Measurements from ENCODE around the gene MARCHF3. TPM values are rescaled to one million over a fixed set of nuclear protein-coding genes. Genes with fewer than 3 reads are reported as not detected.

The MARCHF3 gene
- total and polyA plus RNA-seq, 2 donors (not counting 3 experiments of a cell fraction or from before 2014, with no cell fraction given) = 31.9 to 35.0 TPM

DNA sequence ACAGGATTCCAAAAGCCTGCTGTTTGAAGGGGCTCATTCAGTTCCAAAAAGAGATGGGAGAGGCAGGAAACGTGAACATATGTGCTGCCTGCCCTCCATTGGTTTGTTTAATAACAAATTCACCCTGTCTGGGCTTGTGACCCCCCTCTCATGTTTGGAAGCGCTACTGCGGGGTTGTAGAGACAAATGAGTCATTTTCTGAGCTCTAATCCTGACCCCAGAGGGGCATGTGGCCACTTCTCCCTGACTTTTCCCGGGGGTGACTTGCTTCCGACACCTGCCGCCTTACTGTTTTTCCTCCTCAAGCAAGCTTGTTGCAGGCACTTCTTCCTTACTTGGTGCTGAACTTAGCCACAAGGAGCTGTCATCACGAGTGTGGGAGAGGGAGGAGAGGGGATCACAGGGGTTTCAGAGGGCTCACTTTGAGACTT lies 177.5 kb downstream of the MARCHF3 start:
- no peak overlapping the region for H3K9ac ChIP-seq (replicated peaks; ENCODE audit: extremely low read depth, insufficient read depth, low read length)
- H3K9me3 ChIP-seq (replicated peaks; ENCODE audit: control insufficient read depth, insufficient read depth, low read length) = no peaks in the 10 kb centered on the region
- DNase-seq (ENCODE audit: low read depth, low spot score) (peak; percentile 25), FAIRE-seq (no peak)
- no peaks in the 10 kb centered on the region for H3K27me3 ChIP-seq (ENCODE audit: control insufficient read depth in 2 of 2, insufficient read depth in 2 of 2, low read length in 2 of 2)
- peak; percentile 5 for TF ChIP-seq FOS (IDR thresholded peaks at IDR 0.05; ENCODE audit: borderline replicate concordance, insufficient read depth, low read length)
- no peak for TF ChIP-seq POLR2A (IDR thresholded peaks at IDR 0.05; ENCODE audit: low read depth, low read length)
- H3K9me1 ChIP-seq (replicated peaks; ENCODE audit: control insufficient read depth, extremely low read depth, insufficient read depth, low read length) = no peaks in the 10 kb centered on the region
- no peaks in the 10 kb centered on the region for H3K79me2 ChIP-seq (ENCODE audit: control insufficient read depth, insufficient read depth, low read length)
- no peak overlapping the region for H3K4me2 ChIP-seq (ENCODE audit: insufficient read depth, low read length)
- dilution Hi-C loops (cut with MboI; ENCODE audit: extremely low pct_ligation_motif_present, low sequenced_read_pairs) = no loop called here
- no peaks in the 10 kb centered on the region for H3K36me3 ChIP-seq (ENCODE audit: control insufficient read depth in 2 of 2, extremely low read depth in 1 of 2, insufficient read depth in 2 of 2, low read length in 2 of 2)
- BruUV-seq (replicated peaks) = no TSS peak
- ChIA-PET CTCF (no interaction called here), POLR2A (no interaction called here)
- H3K27ac ChIP-seq (ENCODE audit: insufficient read depth, low read depth, low read length) = peak overlapping the region; percentile 67
- intact Hi-C loops (cut with micrococcal nuclease) = no loop called here
- no peak overlapping the region for H2AFZ ChIP-seq (ENCODE audit: low read depth, low read length)
- H3K4me1 ChIP-seq (ENCODE audit: control insufficient read depth, extremely low read depth, insufficient read depth, low read length) = peaks cover 22% of the 10 kb centered on the region
- no peaks in the 10 kb centered on the region for H4K20me1 ChIP-seq (replicated peaks; ENCODE audit: control insufficient read depth, extremely low read depth, insufficient read depth, low read length)
- H3K4me3 ChIP-seq (replicated peaks in 1 of 3; ENCODE audit: insufficient read depth in 1 of 3, low read depth in 1 of 3, low read length in 3 of 3) = no peak overlapping the region

DNA sequence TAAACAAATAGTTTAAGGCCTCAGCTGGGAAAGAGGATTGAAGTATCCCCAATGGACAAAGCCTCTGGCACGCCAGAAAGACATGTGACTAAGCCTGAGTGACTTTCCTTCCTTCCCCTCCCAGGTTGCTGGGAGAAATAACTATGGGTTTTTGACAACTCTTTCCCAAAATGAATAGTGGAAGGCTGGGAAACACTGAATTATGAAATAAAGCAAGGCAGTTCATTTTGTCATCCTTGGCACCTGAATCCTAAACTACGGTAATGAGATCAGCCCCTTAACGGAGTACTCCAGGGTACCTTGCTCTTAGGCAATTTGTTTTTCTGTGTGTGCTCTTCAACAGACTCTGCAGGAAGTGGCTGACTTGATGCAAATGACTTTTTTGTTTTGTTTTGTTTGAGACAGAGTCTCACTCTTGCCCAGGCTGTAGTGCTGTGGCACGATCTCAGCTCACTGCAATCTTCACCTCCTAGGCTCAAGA lies 178.2 kb downstream of the MARCHF3 start:
- intact Hi-C loops (cut with micrococcal nuclease) = no loop called here
- BruUV-seq (replicated peaks) = no TSS peak
- Histone ChIP-seq H2AFZ (ENCODE audit: low read depth, low read length) (peak overlapping the region; percentile 19), H3K36me3 (ENCODE audit: control insufficient read depth in 2 of 2, extremely low read depth in 1 of 2, insufficient read depth in 2 of 2, low read length in 2 of 2) (no peaks in the 10 kb centered on the region), H4K20me1 (replicated peaks; ENCODE audit: control insufficient read depth, extremely low read depth, insufficient read depth, low read length) (no peaks in the 10 kb centered on the region), H3K9me1 (replicated peaks; ENCODE audit: control insufficient read depth, extremely low read depth, insufficient read depth, low read length) (no peaks in the 10 kb centered on the region), H3K79me2 (ENCODE audit: control insufficient read depth, insufficient read depth, low read length) (no peaks in the 10 kb centered on the region), H3K4me2 (ENCODE audit: insufficient read depth, low read length) (peak overlapping the region; percentile 63), H3K4me1 (ENCODE audit: control insufficient read depth, extremely low read depth, insufficient read depth, low read length) (peaks cover 28% of the 10 kb centered on the region), H3K9me3 (replicated peaks; ENCODE audit: control insufficient read depth, insufficient read depth, low read length) (no peaks in the 10 kb centered on the region), H3K27me3 (ENCODE audit: control insufficient read depth in 2 of 2, insufficient read depth in 2 of 2, low read length in 2 of 2) (no peaks in the 10 kb centered on the region), H3K27ac (ENCODE audit: insufficient read depth, low read depth, low read length) (peak overlapping the region; percentile 67), H3K9ac (replicated peaks; ENCODE audit: extremely low read depth, insufficient read depth, low read length) (peak overlapping the region; percentile 6), H3K4me3 (replicated peaks in 1 of 3; ENCODE audit: insufficient read depth in 1 of 3, low read depth in 1 of 3, low read length in 3 of 3) (no peak overlapping the region)
- TF ChIP-seq POLR2AphosphoS5 (IDR thresholded peaks at IDR 0.05; ENCODE audit: insufficient read depth, low read depth, low read length) (no peak), FOS (IDR thresholded peaks at IDR 0.05; ENCODE audit: borderline replicate concordance, insufficient read depth, low read length) (peak; percentile 63), JUN (IDR thresholded peaks at IDR 0.05; ENCODE audit: borderline replicate concordance, insufficient read depth, insufficient read length, low read depth) (peak; percentile 44), MYC (IDR thresholded peaks at IDR 0.05; ENCODE audit: low read depth, low read length) (no peak)
- TF ChIP-seq, protein P1, sequence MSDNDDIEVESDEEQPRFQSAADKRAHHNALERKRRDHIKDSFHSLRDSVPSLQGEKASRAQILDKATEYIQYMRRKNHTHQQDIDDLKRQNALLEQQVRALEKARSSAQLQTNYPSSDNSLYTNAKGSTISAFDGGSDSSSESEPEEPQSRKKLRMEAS (IDR thresholded peaks at IDR 0.05; ENCODE audit: insufficient read depth, insufficient read length) = no peak
- TF ChIP-seq, protein P2, sequence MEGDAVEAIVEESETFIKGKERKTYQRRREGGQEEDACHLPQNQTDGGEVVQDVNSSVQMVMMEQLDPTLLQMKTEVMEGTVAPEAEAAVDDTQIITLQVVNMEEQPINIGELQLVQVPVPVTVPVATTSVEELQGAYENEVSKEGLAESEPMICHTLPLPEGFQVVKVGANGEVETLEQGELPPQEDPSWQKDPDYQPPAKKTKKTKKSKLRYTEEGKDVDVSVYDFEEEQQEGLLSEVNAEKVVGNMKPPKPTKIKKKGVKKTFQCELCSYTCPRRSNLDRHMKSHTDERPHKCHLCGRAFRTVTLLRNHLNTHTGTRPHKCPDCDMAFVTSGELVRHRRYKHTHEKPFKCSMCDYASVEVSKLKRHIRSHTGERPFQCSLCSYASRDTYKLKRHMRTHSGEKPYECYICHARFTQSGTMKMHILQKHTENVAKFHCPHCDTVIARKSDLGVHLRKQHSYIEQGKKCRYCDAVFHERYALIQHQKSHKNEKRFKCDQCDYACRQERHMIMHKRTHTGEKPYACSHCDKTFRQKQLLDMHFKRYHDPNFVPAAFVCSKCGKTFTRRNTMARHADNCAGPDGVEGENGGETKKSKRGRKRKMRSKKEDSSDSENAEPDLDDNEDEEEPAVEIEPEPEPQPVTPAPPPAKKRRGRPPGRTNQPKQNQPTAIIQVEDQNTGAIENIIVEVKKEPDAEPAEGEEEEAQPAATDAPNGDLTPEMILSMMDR (IDR thresholded peaks at IDR 0.05; ENCODE audit: extremely low read depth in 1 of 2, insufficient read depth in 1 of 2, low read depth in 1 of 2, low read length in 2 of 2) = no peak
- CTCF ChIA-PET = interaction anchor here (1.1 kb wide), 1 partner anchor 28 kb away, joined by 4 read pairs; no protein-coding TSS in a partner anchor
- dilution Hi-C loops (cut with MboI; ENCODE audit: extremely low pct_ligation_motif_present, low sequenced_read_pairs) = no loop called here
- POLR2A ChIA-PET = no interaction called here
- FAIRE-seq (peak; percentile 86), DNase-seq (ENCODE audit: low read depth, low spot score) (peak; percentile 62)

Measured in endothelial cell of umbilical vein (primary cell).